GM19455 (cell line): ENCODE data around the gene ATXN7L1.
"Not testable (repeated sequence)": the region's sequence is repeated elsewhere in the genome, so short reads cannot be mapped to it uniquely, and the experiment has no call there.

Source experiments
- ATAC-seq: cut with Tn5 transposase; IDR thresholded peaks from one replicate; pipeline ENCODE4 v1.9.1; 2021; ENCODE audit not compliant: unreplicated experiment

The ATXN7L1 gene

GRCh38 chr7:105712877-105713276 lies 163.5 kb downstream of the ATXN7L1 start:
- ATAC-seq, result no peak

GRCh38 chr7:105711726-105712402 lies 164.5 kb downstream of the ATXN7L1 start:
- no peak for ATAC-seq

GRCh38 chr7:105710720-105711119 lies 165.7 kb downstream of the ATXN7L1 start:
- not testable (repeated sequence) for ATAC-seq

GRCh38 chr7:105708763-105709080 lies 167.7 kb downstream of the ATXN7L1 start:
- no peak for ATAC-seq

GRCh38 chr7:105707967-105708762 lies 168.2 kb downstream of the ATXN7L1 start:
- ATAC-seq, result no peak

- ATAC-seq, result no peak
These were observed 169.0 kb downstream of the ATXN7L1 start for GRCh38 chr7:105707381-105707780.

- no peak for ATAC-seq
These were observed 171.0 kb downstream of the ATXN7L1 start for GRCh38 chr7:105705427-105705826.

- no peak for ATAC-seq
These were observed 173.0 kb downstream of the ATXN7L1 start for GRCh38 chr7:105703207-105703930.

- ATAC-seq, result no peak
These were observed 176.7 kb downstream of the ATXN7L1 start for GRCh38 chr7:105699568-105700236.

GRCh38 chr7:105698531-105698930 lies 177.9 kb downstream of the ATXN7L1 start:
- ATAC-seq, result no peak

GRCh38 chr7:105697753-105698152 lies 178.6 kb downstream of the ATXN7L1 start:
- ATAC-seq, result no peak

- not testable (repeated sequence) for ATAC-seq
These were observed 179.2 kb downstream of the ATXN7L1 start for GRCh38 chr7:105697169-105697568.

- no peak for ATAC-seq
These were observed 182.8 kb downstream of the ATXN7L1 start for GRCh38 chr7:105693576-105693975.

GRCh38 chr7:105691680-105692564 lies 184.5 kb downstream of the ATXN7L1 start:
- ATAC-seq, result no peak

- ATAC-seq, result no peak
These were observed 185.2 kb downstream of the ATXN7L1 start for GRCh38 chr7:105691082-105691679.

GRCh38 chr7:105690325-105690945 lies 186.0 kb downstream of the ATXN7L1 start:
- ATAC-seq, result no peak

GRCh38 chr7:105689067-105689819 lies 187.2 kb downstream of the ATXN7L1 start:
- no peak for ATAC-seq

- no peak for ATAC-seq
These were observed 187.8 kb downstream of the ATXN7L1 start for GRCh38 chr7:105688617-105689016.

- no peak for ATAC-seq
These were observed 191.2 kb downstream of the ATXN7L1 start for GRCh38 chr7:105685161-105685560.
